DOHH2 (cell line): Measurements from ENCODE around the gene TUBA4B.

Source experiments
- H3F3A ChIP-seq: fragments of 200-600 bp; sonication (generic), shearing (Covaris generic); 2 replicates; pipeline ENCODE4 v1.6.0; 2016; ENCODE audit warnings: antibody characterized with exemption, mild to moderate bottlenecking; ENCODE audit not compliant: control insufficient read depth, insufficient read depth
- H3K27ac ChIP-seq: fragments of 200-600 bp; sonication (generic); 2 replicates; pipeline ENCODE4 v1.5.1; 2014; ENCODE audit warnings: low read depth, mild to moderate bottlenecking, low read length, moderate library complexity
- H3K27me3 ChIP-seq: fragments of 200-600 bp; sonication (generic); 2 replicates; pipeline ENCODE4 v1.6.1; 2014; ENCODE audit warnings: mild to moderate bottlenecking, low read length, mixed read lengths; ENCODE audit not compliant: control insufficient read depth
- H3K36me3 ChIP-seq: fragments of 200-600 bp; sonication (generic); 2 replicates; pipeline ENCODE4 v1.6.1; 2014; ENCODE audit warnings: mild to moderate bottlenecking, low read length, moderate library complexity, mixed read lengths; ENCODE audit not compliant: control insufficient read depth
- H3K4me1 ChIP-seq: fragments of 200-600 bp; sonication (generic); 2 replicates; pipeline ENCODE4 v1.6.1; 2014; ENCODE audit warnings: mild to moderate bottlenecking, low read length, mixed read lengths; ENCODE audit not compliant: control insufficient read depth
- H3K4me2 ChIP-seq: fragments of 200-600 bp; sonication (generic); 2 replicates; pipeline ENCODE4 v1.6.0; 2014; ENCODE audit warnings: mild to moderate bottlenecking, low read length, moderate library complexity
- H3K4me3 ChIP-seq: fragments of 200-600 bp; sonication (generic); 2 replicates; pipeline ENCODE4 v1.5.1; 2014; ENCODE audit warnings: mild to moderate bottlenecking, low read length, mixed read lengths
- H3K79me2 ChIP-seq: fragments of 200-600 bp; sonication (generic); 2 replicates; pipeline ENCODE4 v1.6.1; 2014; ENCODE audit warnings: mild to moderate bottlenecking, low read length, mixed read lengths; ENCODE audit not compliant: control insufficient read depth
- H3K9me2 ChIP-seq: fragments of 200-600 bp; sonication (generic); replicated peaks from 2 replicates; pipeline ENCODE4 v1.6.1; 2014; ENCODE audit warnings: mild to moderate bottlenecking, low read length, mixed read lengths; ENCODE audit not compliant: control insufficient read depth
- H3K9me3 ChIP-seq: fragments of 200-600 bp; sonication (generic); 2 replicates; pipeline ENCODE4 v1.6.1; 2014; ENCODE audit warnings: antibody characterized with exemption, low read length, mixed read lengths; ENCODE audit not compliant: control insufficient read depth, insufficient read depth
- H4K20me1 ChIP-seq: fragments of 200-600 bp; sonication (generic); 2 replicates; pipeline ENCODE4 v1.6.0; 2014; ENCODE audit warnings: low read depth, mild to moderate bottlenecking, antibody characterized with exemption, low read length, moderate library complexity; ENCODE audit not compliant: control insufficient read depth, insufficient read depth
- CTCF ChIP-seq: fragments of 200-600 bp; sonication (generic); IDR thresholded peaks from one replicate; pipeline ENCODE4 v1.5.1; 2014; ENCODE audit warnings: antibody characterized with exemption, mild to moderate bottlenecking, low read depth, low read length; ENCODE audit not compliant: poor library complexity, severe bottlenecking
- EZH2phosphoT487 ChIP-seq: fragments of 200-600 bp; sonication (generic); IDR thresholded peaks from 2 replicates; pipeline ENCODE4 v1.6.1; 2017; ENCODE audit warnings: borderline replicate concordance, mild to moderate bottlenecking, antibody characterized with exemption, low read length, moderate library complexity, mixed read lengths

TUBA4B gene

GRCh38 chr2:219274361-219274921, 21.4 kb downstream of the TUBA4B start:
- TF ChIP-seq CTCF, result no peak
- no peak overlapping the region for H3K27ac ChIP-seq

GRCh38 chr2:219277703-219278654, 24.9 kb downstream of the TUBA4B start:
- peaks cover 9% of the 10 kb centered on the region for H3F3A ChIP-seq
- TF ChIP-seq EZH2phosphoT487 (no peak), CTCF (peak; percentile 95)
- H3K27ac ChIP-seq, result peak overlapping the region; percentile 89
- H3K9me2 ChIP-seq, result no peaks in the 10 kb centered on the region
- no peaks in the 10 kb centered on the region for H3K9me3 ChIP-seq
- H3K4me1 ChIP-seq, result peaks cover 35% of the 10 kb centered on the region
- 0 out of 2 replicates have a peak, but pooled peaks cover 3% of the 10 kb centered on the region for H3K79me2 ChIP-seq
- peak overlapping the region; percentile 96 for H3K4me2 ChIP-seq
- H3K27me3 ChIP-seq, result no peaks in the 10 kb centered on the region
- H3K4me3 ChIP-seq, result peak overlapping the region; percentile 76
- no peaks in the 10 kb centered on the region for H4K20me1 ChIP-seq
- H3K36me3 ChIP-seq, result peaks cover 22% of the 10 kb centered on the region

More at GRCh38 chr2:219274361-219274921, 21.4 kb downstream of the TUBA4B start:
- no peaks in the 10 kb centered on the region for H4K20me1 ChIP-seq
- H3K4me2 ChIP-seq, result no peak overlapping the region
- H3K4me3 ChIP-seq, result no peak overlapping the region
- H3K79me2 ChIP-seq, result no peaks in the 10 kb centered on the region
- H3K9me2 ChIP-seq, result no peaks in the 10 kb centered on the region
- no peaks in the 10 kb centered on the region for H3K36me3 ChIP-seq
- H3K4me1 ChIP-seq, result peaks cover 22% of the 10 kb centered on the region
- H3K9me3 ChIP-seq, result no peaks in the 10 kb centered on the region
- H3K27me3 ChIP-seq, result 0 out of 2 replicates have a peak, but pooled peaks cover 3% of the 10 kb centered on the region
- H3F3A ChIP-seq, result peaks cover 9% of the 10 kb centered on the region

- Histone ChIP-seq H3F3A (peaks cover 9% of the 10 kb centered on the region), H3K4me3 (peak overlapping the region; percentile 76), H3K4me2 (peak overlapping the region; percentile 96), H4K20me1 (no peaks in the 10 kb centered on the region), H3K9me2 (no peaks in the 10 kb centered on the region), H3K36me3 (peaks cover 26% of the 10 kb centered on the region), H3K27ac (peak overlapping the region; percentile 89), H3K4me1 (peaks cover 35% of the 10 kb centered on the region), H3K79me2 (0 out of 2 replicates have a peak, but pooled peaks cover 3% of the 10 kb centered on the region), H3K27me3 (no peaks in the 10 kb centered on the region), H3K9me3 (no peaks in the 10 kb centered on the region)
- no peak for TF ChIP-seq EZH2phosphoT487
Observed at GRCh38 chr2:219278655-219279150, 25.7 kb downstream of the TUBA4B start.
